GM04504 (cell line): ENCODE results near the gene MYD88.

Experiments
- DNase-seq: peaks from one replicate; pipeline ENCODE4 v3.0.0-alpha.2; 2012; ENCODE audit warnings: low read depth

Gene MYD88

GRCh38 chr3:38112378-38112761, 26.1 kb upstream of the MYD88 start:
- DNase-seq, result no peak

- no peak for DNase-seq
These were observed 24.2 kb upstream of the MYD88 start for GRCh38 chr3:38114052-38114874.

- no peak for DNase-seq
These were observed 23.4 kb upstream of the MYD88 start for GRCh38 chr3:38114875-38115644.

GRCh38 chr3:38115645-38116427, 22.6 kb upstream of the MYD88 start:
- DNase-seq, result no peak

- no peak for DNase-seq
These were observed 21.8 kb upstream of the MYD88 start for GRCh38 chr3:38116471-38117162.

- DNase-seq, result no peak
These were observed 21.2 kb upstream of the MYD88 start for GRCh38 chr3:38117163-38117716.

GRCh38 chr3:38117748-38118420, 20.6 kb upstream of the MYD88 start:
- DNase-seq, result no peak

GRCh38 chr3:38118421-38119247, 19.8 kb upstream of the MYD88 start:
- no peak for DNase-seq

- no peak for DNase-seq
These were observed 19.3 kb upstream of the MYD88 start for GRCh38 chr3:38119248-38119544.

- no peak for DNase-seq
These were observed 18.4 kb upstream of the MYD88 start for GRCh38 chr3:38119821-38120692.

- DNase-seq, result no peak
These were observed 17.6 kb upstream of the MYD88 start for GRCh38 chr3:38120693-38121450.

GRCh38 chr3:38121451-38121831, 17.0 kb upstream of the MYD88 start:
- no peak for DNase-seq

- DNase-seq, result no peak
These were observed 16.5 kb upstream of the MYD88 start for GRCh38 chr3:38121832-38122461.

- DNase-seq, result no peak
These were observed 15.7 kb upstream of the MYD88 start for GRCh38 chr3:38122712-38123290.

- no peak for DNase-seq
These were observed 13.9 kb upstream of the MYD88 start for GRCh38 chr3:38124324-38125122.

- no peak for DNase-seq
These were observed 12.9 kb upstream of the MYD88 start for GRCh38 chr3:38125305-38126120.
